Measurements from ENCODE around the gene MLLT3. TPM values are rescaled to one million over a fixed set of nuclear protein-coding genes. Genes with fewer than 3 reads are reported as not detected.

Gene MLLT3
- total RNA-seq, 1 experiment from 2014 or later: 21.6 TPM

DNA sequence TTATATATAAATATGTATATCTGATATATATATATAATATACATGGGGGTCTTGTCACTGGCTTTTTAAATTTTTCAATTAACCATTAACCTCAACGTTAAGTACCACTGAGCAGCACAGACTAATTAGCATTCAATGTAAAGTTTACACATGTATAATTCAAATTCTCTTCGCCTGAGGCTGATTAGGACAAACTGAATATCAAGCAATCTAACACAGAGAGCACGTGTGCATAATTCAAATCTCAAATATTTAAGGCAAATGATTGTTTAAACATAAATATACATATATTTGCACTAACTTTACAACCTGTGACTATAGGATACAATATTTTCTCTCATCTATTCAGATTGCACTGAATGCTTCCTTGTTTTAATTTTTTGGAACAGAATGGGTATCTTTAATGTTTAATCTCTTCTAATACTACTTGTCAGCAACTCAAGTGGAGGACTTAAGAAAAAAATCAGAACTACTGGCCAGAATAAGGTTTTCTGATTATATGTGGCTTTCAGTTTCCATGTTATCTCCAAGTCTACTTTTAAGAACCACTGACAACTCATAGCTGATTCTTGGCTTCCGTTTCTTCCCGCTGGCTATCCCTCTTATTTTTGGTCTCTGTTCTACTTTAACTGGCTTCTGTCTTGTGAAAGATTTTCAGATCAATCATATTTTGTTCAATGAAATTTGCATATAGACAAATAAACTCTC lies 204.8 kb downstream of the MLLT3 start:
- no peaks in the 10 kb centered on the region for H3F3A ChIP-seq (ENCODE audit: insufficient read depth, low read depth)
- ChIA-PET POLR2A (ENCODE audit: unreplicated experiment) (no interaction called here), CTCF (no interaction called here)
- H2AFZ ChIP-seq: no peak overlapping the region
- H3K4me2 ChIP-seq: no peak overlapping the region
- no peaks in the 10 kb centered on the region for H3K27me3 ChIP-seq (ENCODE audit: insufficient read depth, low read depth)
- H3K79me2 ChIP-seq (ENCODE audit: low read depth): no peaks in the 10 kb centered on the region
- H3K27ac ChIP-seq: no peak overlapping the region
- intact Hi-C loops (cut with micrococcal nuclease; ENCODE audit: unreplicated experiment): no loop called here
- H3K4me1 ChIP-seq (replicated peaks; ENCODE audit: insufficient read depth): no peaks in the 10 kb centered on the region
- no peaks in the 10 kb centered on the region for H3K9me3 ChIP-seq (ENCODE audit: insufficient read depth, low read depth)
- H3K4me3 ChIP-seq: no peak overlapping the region
- no peaks in the 10 kb centered on the region for H3K9me2 ChIP-seq (ENCODE audit: insufficient read depth)
- H3K36me3 ChIP-seq (ENCODE audit: low read depth): no peaks in the 10 kb centered on the region
- H4K20me1 ChIP-seq (ENCODE audit: insufficient read depth): no peaks in the 10 kb centered on the region
- BruUV-seq (replicated peaks): no TSS peak
- DNase-seq: no peak
- TF ChIP-seq, protein P1, sequence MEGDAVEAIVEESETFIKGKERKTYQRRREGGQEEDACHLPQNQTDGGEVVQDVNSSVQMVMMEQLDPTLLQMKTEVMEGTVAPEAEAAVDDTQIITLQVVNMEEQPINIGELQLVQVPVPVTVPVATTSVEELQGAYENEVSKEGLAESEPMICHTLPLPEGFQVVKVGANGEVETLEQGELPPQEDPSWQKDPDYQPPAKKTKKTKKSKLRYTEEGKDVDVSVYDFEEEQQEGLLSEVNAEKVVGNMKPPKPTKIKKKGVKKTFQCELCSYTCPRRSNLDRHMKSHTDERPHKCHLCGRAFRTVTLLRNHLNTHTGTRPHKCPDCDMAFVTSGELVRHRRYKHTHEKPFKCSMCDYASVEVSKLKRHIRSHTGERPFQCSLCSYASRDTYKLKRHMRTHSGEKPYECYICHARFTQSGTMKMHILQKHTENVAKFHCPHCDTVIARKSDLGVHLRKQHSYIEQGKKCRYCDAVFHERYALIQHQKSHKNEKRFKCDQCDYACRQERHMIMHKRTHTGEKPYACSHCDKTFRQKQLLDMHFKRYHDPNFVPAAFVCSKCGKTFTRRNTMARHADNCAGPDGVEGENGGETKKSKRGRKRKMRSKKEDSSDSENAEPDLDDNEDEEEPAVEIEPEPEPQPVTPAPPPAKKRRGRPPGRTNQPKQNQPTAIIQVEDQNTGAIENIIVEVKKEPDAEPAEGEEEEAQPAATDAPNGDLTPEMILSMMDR (conservative IDR thresholded peaks at IDR 0.05): no peak
- no peak for TF ChIP-seq EZH2 (IDR thresholded peaks at IDR 0.05; ENCODE audit: low read depth)

DNA sequence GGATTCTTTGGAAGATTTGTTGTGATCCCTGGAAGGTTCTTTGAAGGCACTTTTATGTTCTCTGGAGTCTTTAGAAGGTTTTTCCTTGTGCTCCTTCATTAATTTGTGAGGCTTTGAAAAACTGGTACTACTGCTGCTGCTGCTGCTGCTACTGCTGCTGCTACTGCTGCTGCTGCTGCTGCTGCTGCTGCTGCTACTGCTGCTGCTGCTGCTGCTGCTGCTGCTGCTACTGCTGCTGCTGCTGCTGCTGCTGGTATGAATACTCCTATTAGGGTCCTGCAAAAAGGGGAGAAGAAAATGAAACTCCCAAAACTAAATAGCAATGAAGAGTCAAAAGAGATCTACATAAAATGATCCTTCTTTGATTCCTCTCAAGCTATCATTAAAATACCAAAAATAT lies 208.1 kb downstream of the MLLT3 start:
- no peaks in the 10 kb centered on the region for H3F3A ChIP-seq (ENCODE audit: insufficient read depth, low read depth)
- no peaks in the 10 kb centered on the region for H3K9me2 ChIP-seq (ENCODE audit: insufficient read depth)
- TF ChIP-seq EZH2 (IDR thresholded peaks at IDR 0.05; ENCODE audit: low read depth): no peak
- TF ChIP-seq, protein P1 (conservative IDR thresholded peaks at IDR 0.05): no peak
- H3K27me3 ChIP-seq (ENCODE audit: insufficient read depth, low read depth): no peaks in the 10 kb centered on the region
- H3K36me3 ChIP-seq (ENCODE audit: low read depth): no peaks in the 10 kb centered on the region
- POLR2A ChIA-PET (ENCODE audit: unreplicated experiment): no interaction called here
- DNase-seq: no peak
- H4K20me1 ChIP-seq (ENCODE audit: insufficient read depth): no peaks in the 10 kb centered on the region
- no peaks in the 10 kb centered on the region for H3K9me3 ChIP-seq (ENCODE audit: insufficient read depth, low read depth)
- no peak overlapping the region for H3K4me2 ChIP-seq
- H3K4me1 ChIP-seq (replicated peaks; ENCODE audit: insufficient read depth): no peaks in the 10 kb centered on the region
- H3K4me3 ChIP-seq: no peak overlapping the region
- H3K27ac ChIP-seq: no peak overlapping the region
- H3K79me2 ChIP-seq (ENCODE audit: low read depth): no peaks in the 10 kb centered on the region
- CTCF ChIA-PET: no interaction called here
- no TSS peak for BruUV-seq (replicated peaks)
- H2AFZ ChIP-seq: no peak overlapping the region
- intact Hi-C loops (cut with micrococcal nuclease; ENCODE audit: unreplicated experiment): no loop called here

DNA sequence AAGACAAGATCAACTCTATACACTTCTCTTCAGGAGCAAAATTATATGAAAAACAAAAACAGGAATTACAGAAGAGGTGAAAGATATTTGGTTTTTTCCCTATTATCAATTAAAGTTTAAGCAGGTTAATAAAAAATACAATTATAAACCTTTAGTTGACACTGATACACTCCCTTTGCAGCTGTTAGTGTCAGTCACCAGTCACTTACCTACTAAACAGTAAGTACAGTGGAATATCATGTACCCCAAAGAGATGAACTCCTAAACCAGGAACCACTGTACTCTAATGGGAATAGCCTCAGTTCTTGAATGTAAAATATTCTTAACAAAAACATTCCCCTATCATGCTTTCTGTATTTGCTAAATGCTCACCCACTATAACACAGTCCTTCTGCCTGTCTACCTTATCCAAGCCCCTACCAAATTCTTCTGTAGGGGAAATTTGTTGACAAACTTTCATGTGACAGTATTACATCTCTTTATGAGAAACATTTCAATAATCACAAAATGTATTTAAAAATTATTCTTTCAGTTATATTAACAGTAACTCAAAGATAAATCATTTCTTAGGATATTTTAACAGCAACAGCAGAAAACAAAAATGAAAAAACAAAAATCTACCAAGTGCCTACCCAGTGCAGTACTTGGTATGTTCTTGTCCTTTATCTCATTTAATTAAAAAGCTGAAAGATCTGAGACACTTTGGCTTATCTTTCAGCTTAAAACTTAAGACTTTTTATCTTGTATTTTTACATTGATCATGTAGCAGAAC lies 212.8 kb downstream of the MLLT3 start:
- Histone ChIP-seq H2AFZ (no peak overlapping the region), H3K36me3 (ENCODE audit: low read depth) (no peaks in the 10 kb centered on the region), H3K9me3 (ENCODE audit: insufficient read depth, low read depth) (no peaks in the 10 kb centered on the region), H3K79me2 (ENCODE audit: low read depth) (no peaks in the 10 kb centered on the region), H3K4me1 (replicated peaks; ENCODE audit: insufficient read depth) (no peaks in the 10 kb centered on the region), H3K27ac (no peak overlapping the region), H3K9me2 (ENCODE audit: insufficient read depth) (no peaks in the 10 kb centered on the region), H3F3A (ENCODE audit: insufficient read depth, low read depth) (no peaks in the 10 kb centered on the region), H4K20me1 (ENCODE audit: insufficient read depth) (no peaks in the 10 kb centered on the region), H3K4me2 (no peak overlapping the region), H3K4me3 (no peak overlapping the region), H3K27me3 (ENCODE audit: insufficient read depth, low read depth) (no peaks in the 10 kb centered on the region)
- ChIA-PET POLR2A (ENCODE audit: unreplicated experiment) (no interaction called here), CTCF (no interaction called here)
- TF ChIP-seq, protein P1 (conservative IDR thresholded peaks at IDR 0.05): no peak
- no peak for TF ChIP-seq EZH2 (IDR thresholded peaks at IDR 0.05; ENCODE audit: low read depth)
- intact Hi-C loops (cut with micrococcal nuclease; ENCODE audit: unreplicated experiment): no loop called here
- BruUV-seq (replicated peaks): no TSS peak
- DNase-seq: no peak
